Astrocyte of the cerebellum (primary cell): ENCODE measurements around the gene PSMA6.
"Not testable (repeated sequence)": the region's sequence is repeated elsewhere in the genome, so short reads cannot be mapped to it uniquely, and the experiment has no call there.

Experiments
- DNase-seq: peaks from one replicate; pipeline ENCODE4 v3.0.0-alpha.2; 2011; ENCODE audit warnings: low read depth
- H3K4me3 ChIP-seq: 2 replicates; pipeline ENCODE4 v1.5.1; 2011; ENCODE audit warnings: mild to moderate bottlenecking, low read depth, low read length, moderate library complexity
- in situ Hi-C: cut with HindIII; loops from 2 replicates; pipeline ENCODE4 v1.10.0; 2017; ENCODE audit warnings: low sequenced_read_pairs
- TF ChIP-seq, protein P1 (sequence below): IDR thresholded peaks from 2 replicates; pipeline ENCODE4 v1.5.1; 2012; ENCODE audit warnings: low read length, low read depth, moderate library complexity, mild to moderate bottlenecking; ENCODE audit errors: missing control alignments

PSMA6 gene

DNA sequence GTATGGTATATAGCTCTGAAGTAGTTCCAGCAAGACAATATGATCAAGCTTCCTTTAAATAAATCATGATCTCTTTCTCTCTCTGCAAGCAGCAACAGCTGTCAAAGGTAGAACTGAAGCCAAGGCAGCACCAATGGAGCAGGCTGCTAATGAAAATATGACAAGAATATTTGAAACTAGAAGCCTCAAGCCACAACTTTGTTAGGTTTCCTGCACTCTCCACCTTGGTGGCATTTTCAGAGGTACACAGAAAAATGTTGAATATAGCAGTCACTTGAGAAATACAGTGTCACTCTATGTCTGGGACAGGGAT is 43.8 kb upstream of the PSMA6 start:
- DNase-seq, result no peak
- TF ChIP-seq, protein P1, sequence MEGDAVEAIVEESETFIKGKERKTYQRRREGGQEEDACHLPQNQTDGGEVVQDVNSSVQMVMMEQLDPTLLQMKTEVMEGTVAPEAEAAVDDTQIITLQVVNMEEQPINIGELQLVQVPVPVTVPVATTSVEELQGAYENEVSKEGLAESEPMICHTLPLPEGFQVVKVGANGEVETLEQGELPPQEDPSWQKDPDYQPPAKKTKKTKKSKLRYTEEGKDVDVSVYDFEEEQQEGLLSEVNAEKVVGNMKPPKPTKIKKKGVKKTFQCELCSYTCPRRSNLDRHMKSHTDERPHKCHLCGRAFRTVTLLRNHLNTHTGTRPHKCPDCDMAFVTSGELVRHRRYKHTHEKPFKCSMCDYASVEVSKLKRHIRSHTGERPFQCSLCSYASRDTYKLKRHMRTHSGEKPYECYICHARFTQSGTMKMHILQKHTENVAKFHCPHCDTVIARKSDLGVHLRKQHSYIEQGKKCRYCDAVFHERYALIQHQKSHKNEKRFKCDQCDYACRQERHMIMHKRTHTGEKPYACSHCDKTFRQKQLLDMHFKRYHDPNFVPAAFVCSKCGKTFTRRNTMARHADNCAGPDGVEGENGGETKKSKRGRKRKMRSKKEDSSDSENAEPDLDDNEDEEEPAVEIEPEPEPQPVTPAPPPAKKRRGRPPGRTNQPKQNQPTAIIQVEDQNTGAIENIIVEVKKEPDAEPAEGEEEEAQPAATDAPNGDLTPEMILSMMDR, result no peak
- in situ Hi-C loops, result loop anchor here (25.0 kb wide), 1 partner anchor 164 kb away; the partner anchor contains the start of gene NFKBIA
- no peak overlapping the region for H3K4me3 ChIP-seq

DNA sequence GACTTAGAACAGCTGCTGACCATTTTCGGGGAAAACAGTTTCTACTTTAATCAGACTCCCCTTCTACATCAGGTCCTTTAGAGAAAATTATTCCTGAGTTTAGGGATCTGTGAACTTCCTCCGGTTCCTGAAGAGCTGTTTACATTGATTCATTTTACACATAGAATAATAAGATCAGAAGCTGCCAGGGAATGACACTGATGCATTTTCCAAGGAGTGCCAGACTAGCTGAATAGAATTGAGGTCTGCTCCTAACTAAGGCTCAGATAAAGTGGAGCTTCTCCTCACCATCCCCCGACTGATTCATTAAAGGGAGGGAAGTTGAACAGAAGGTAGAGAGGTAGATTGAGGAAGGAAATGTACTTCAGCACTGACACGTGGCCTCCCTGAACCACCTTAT is 41.9 kb upstream of the PSMA6 start:
- DNase-seq, result no peak
- TF ChIP-seq, protein P1, result no peak
- in situ Hi-C loops, result loop anchor here (5.0 kb wide), 1 partner anchor 53 kb away; no protein-coding TSS in a partner anchor
- H3K4me3 ChIP-seq, result no peak overlapping the region

DNA sequence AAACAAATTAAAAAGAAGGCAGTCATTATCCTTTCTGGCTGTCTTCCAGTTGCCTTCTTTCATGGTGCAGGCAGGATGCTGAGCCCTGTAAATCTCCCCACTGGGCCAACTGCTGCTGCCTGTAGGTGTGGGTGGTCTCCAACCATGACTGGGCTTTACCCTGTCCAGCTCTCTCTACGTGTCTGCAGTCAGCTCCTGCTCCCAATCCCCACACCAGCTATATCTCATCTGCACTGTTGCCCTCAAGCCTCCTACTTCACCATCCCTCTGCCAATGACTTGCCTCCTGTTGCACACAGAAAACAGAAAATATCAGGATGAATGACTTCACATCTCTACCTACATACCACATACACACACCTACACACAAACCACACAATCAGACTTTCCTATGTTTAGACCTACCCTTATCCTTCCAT is 39.7 kb upstream of the PSMA6 start:
- in situ Hi-C loops, result loop anchor here (5.0 kb wide), 1 partner anchor 55 kb away; no protein-coding TSS in a partner anchor
- TF ChIP-seq, protein P1, result no peak
- no peak for DNase-seq
- H3K4me3 ChIP-seq, result no peak overlapping the region

DNA sequence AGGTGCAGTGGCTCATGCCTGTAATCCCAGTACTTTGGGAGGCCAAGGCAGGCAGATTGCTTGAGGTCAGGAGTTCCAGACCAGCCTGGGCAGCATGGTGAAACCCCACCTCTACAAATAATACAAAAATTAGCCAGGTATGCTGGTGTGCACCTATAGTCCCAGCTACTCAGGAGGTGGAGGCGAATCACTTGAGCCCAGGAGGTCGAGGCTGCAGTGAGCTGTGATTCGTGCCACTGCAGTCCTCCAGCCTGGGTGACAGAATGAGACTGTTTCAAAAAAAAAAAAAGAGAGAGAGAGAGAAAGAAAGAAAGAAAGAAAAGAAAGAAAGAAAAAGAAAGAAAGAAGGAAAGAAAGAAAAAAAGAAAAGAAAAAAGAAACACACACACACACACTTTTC is 39.1 kb upstream of the PSMA6 start:
- in situ Hi-C loops, result loop anchor here (5.0 kb wide), 1 partner anchor 56 kb away; no protein-coding TSS in a partner anchor
- H3K4me3 ChIP-seq, DNase-seq: not testable (repeated sequence)

DNA sequence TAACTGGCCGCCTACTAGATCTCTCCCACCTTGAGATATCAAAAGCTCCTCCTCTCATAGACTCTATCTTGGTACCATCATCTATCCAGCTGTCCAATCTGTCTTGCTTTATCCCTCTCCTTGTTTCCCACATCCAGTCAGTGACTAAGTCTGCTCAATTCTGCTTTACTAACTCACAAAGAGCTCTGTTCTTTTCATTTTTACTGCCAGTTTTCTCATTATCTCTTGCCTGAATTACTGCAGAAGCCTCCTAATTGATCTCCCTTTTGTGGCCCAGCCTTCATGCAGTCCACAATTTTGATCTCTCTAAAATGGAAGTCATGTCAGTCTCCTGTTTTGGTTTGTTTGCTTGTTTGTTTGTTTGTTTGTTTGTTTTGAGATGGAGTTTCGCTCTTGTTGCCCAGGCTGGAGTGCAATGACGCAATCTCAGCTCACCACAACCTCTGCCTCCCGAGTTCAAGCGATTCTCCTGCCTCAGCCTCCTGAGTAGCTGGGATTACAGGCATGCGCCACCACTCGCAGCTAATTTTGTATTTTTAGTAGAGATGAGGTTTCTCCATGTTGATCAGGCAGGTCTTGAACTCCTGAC is 38.1 kb upstream of the PSMA6 start:
- DNase-seq, H3K4me3 ChIP-seq: not testable (repeated sequence)
- in situ Hi-C loops, result loop anchor here (5.0 kb wide), 1 partner anchor 57 kb away; no protein-coding TSS in a partner anchor

DNA sequence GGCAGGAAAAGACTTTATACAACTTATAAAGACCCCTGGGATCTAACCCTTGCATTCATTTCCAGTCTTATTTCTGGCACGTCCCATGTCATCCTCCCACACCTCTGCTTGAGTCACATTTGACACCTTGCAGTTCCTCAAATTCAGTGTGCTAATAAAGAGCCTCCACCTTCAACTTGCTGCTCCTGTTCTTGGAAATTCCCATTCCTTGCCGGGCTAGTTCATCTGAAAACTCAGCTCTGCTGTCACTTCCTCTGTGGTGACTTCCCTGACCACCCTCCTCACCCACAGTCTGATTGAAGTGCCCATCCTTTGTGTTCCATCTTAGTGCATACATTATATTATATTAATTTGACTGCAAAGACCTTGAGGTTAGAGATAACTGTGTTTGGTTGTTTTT is 37.4 kb upstream of the PSMA6 start:
- TF ChIP-seq, protein P1, result no peak
- H3K4me3 ChIP-seq, result no peak overlapping the region
- no peak for DNase-seq
- in situ Hi-C loops, result loop anchor here (5.0 kb wide), 1 partner anchor 57 kb away; no protein-coding TSS in a partner anchor

DNA sequence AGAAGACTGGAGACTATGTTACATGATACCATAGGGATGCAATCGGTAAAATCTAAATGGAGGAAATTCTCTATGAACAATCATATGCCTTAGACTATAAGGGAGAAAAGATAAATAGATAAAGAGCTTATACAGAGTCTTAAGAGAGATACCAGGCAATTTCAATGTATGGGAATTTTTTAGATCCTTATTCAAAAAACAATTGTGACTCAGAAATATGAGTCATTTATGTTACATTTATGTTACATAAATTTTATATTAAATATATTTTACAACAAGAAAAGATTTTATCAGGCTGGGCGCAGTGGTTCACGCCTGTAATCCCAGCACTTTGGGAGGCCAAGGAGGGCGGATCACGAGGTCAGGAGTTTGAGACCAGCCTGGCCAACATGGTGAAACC is 36.5 kb upstream of the PSMA6 start:
- in situ Hi-C loops, result no loop called here
- no peak overlapping the region for H3K4me3 ChIP-seq
- TF ChIP-seq, protein P1, result no peak
- no peak for DNase-seq

DNA sequence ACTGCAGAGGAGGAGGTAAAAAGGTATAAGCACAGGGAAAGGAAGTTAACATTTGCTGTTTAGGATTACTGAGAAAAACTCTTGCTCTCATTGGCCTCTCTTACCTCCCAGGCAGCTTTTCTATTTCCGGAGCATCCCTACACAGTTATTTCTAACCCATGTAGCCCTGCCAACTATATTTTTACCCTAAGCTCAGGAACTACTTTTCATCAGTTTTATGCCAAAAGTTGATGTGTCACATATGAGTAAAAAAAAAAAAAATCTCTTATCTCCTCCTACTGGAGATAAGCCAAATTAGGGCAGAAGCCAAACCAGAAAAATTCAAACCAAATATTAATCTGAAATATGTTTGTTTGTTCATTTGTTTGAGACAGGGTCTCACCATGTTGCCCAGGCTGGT is 34.4 kb upstream of the PSMA6 start:
- DNase-seq, result no peak
- in situ Hi-C loops, result no loop called here
- H3K4me3 ChIP-seq, result no peak overlapping the region
- TF ChIP-seq, protein P1, result no peak
